Activated gamma-delta T cell (primary cell): ENCODE measurements around the gene DHX58.

Experiments used
- DNase-seq: peaks from one replicate; lab custom pipeline; 2025; lab: John Stamatoyannopoulos, UW

The DHX58 gene

GRCh38 chr17:42110301-42111264, 1.9 kb downstream of the DHX58 start:
- no peak for DNase-seq

GRCh38 chr17:42109086-42109485, 3.4 kb downstream of the DHX58 start:
- DNase-seq: no peak

GRCh38 chr17:42107597-42108576, 4.6 kb downstream of the DHX58 start:
- peak; percentile 56 for DNase-seq

DNA sequence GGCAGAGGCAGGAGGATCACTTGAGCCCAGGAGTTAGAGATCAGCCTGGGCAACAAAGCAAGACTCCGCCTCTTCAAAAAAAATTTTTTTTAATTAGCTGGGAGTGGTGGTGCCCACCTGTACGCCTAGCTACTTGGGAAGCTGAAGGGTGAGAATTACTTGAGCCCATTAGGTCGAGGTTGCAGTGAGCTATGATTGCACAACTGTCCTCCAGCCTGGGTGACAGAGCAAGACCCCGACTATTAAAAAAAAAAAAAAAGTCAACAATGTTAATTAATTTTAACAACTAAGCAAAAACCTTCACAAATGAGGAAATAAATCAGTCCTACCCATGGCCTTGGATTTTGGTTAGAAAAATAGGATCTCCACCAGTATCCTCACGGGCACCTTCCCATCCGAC, 5.4 kb downstream of the DHX58 start:
- no peak for DNase-seq

- DNase-seq: no peak
Measured at GRCh38 chr17:42106009-42106408, 6.5 kb downstream of the DHX58 start.

GRCh38 chr17:42104264-42104663, 8.2 kb downstream of the DHX58 start:
- DNase-seq: no peak

- no peak for DNase-seq
Measured at GRCh38 chr17:42103221-42103954, 9.1 kb downstream of the DHX58 start.

GRCh38 chr17:42101513-42102292, 10.8 kb downstream of the DHX58 start:
- no peak for DNase-seq

GRCh38 chr17:42098730-42099399, 13.6 kb downstream of the DHX58 start:
- DNase-seq: no peak

- DNase-seq: no peak
Measured at GRCh38 chr17:42097691-42098631, 14.6 kb downstream of the DHX58 start, which contains the start of gene ZNF385C. Gene ZNF385C (minus strand): TSS chr17:42098473. CDS start chr17:42063056, 35,417 bp downstream.

GRCh38 chr17:42096360-42097111, 16.0 kb downstream of the DHX58 start:
- DNase-seq: no peak

GRCh38 chr17:42094375-42095069, 18.0 kb downstream of the DHX58 start:
- no peak for DNase-seq

DNA sequence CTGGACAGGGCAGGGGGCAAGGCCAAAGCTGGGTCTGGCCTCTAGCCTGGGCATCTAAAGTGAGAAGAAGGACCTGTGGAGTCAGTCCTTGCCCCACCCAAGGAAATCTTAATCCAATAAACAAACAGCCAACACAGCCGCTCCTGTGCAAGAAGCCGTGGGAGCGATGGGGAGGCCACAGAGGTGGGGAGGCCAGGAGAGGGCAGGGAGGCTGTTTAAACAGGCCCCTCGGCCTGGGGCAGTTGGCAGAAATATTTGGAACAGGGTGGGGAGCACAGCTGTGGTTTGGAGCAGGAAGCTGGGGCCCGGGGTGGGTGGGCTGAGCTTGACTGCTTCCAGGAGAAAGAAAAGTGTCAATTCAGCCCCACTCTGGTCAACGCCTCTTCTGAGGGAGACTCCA, 19.6 kb downstream of the DHX58 start:
- DNase-seq: no peak

DNA sequence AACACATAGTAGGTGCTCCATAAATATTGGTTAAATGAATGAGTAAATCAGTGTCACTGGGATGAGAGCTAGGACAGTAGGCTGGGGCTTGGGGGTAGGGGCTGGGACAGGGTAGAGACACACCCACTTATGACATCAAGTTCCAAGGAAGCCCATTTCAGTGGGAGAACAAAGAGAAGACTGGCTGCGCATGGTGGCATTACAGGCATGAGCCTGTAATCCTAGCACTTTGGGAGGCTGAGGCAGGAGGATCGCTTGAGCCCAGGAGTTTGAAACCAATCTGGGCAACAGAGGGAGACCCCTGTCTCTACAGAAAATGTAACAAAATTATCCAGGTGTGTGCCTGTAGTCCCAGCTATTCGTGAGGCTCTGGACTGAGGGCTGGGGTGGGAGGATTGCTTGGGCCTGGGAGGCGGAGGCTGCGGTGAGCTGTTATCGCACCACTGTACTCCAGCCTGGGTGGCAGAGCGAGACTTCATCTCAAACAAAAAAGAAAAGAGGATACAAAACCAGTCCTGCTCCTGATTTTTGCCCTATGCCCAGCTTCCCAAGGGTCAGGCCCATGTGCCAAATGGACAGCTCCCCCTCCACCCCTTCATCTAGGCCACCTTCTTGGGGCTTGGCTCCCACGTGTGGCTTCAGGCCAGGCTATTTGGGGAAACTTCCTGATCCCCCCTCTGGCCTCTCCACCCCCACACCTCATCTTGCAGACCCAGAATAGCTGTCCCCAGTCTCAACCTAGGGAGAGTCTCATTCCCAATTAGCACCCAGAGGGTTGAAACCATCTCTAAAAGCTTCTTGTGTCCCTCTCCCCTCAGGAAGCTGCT, 21.3 kb downstream of the DHX58 start:
- no peak for DNase-seq

- no peak for DNase-seq
Measured at GRCh38 chr17:42088736-42089135, 23.8 kb downstream of the DHX58 start.

DNA sequence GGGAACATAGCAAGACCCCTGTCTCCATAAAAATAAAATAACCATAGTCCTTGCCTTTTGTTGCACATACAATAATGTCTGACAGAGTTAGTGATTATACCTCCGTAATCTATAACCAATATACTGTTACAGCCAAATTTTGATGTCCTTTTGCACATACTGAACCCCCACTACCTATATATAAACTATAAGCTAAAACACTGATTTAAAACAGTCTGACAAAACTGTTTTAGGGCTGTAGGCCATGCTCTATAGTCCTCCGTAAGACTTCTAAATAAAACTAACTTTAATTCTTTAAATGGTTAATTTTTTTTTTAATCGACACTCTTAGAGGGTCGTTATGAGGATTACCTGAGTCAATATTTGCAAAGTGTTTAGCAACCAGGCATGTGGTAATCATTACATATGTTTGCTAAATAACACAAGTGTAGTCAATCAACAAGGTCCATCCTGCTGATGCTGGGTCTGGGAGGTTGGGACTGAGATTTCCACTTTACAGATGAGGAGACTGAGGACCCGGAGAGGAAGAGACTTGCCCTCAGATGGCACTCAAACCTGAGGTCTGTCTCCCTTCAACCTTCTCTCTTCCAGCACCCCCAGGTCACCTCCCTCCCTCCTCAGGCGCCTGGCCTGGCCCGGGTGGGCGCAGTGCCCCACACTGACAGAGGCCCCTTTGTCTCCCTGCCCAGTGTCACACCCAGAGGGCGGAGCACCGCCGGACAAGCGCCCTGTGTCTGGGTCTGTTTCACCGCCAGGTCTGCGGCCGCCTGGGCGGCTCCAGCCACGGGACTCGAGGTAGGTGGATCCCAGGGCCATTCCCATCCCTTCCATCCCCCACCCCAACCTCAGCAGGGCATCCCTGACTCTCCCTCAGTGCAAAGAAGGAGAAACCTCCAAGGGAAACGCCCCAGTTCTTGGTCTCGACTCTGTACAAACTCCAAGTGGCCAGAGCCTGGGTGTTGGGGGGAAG, 24.5 kb downstream of the DHX58 start:
- no peak for DNase-seq
